ENCODE results near the gene OR4K2. TPM values are rescaled to one million over a fixed set of nuclear protein-coding genes. Genes with fewer than 3 reads are reported as not detected.
"Not testable (repeated sequence)": the region's sequence is repeated elsewhere in the genome, so short reads cannot be mapped to it uniquely, and the experiment has no call there.

Gene OR4K2, protein sequence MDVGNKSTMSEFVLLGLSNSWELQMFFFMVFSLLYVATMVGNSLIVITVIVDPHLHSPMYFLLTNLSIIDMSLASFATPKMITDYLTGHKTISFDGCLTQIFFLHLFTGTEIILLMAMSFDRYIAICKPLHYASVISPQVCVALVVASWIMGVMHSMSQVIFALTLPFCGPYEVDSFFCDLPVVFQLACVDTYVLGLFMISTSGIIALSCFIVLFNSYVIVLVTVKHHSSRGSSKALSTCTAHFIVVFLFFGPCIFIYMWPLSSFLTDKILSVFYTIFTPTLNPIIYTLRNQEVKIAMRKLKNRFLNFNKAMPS
- not detected for total RNA-seq (2021; fragmentation: NEBNext Ultra II Directional; extraction: Animal tissue kit (Norgen Biotek cat#: 25700))
- long read RNA-seq = 0 reads

- TF ChIP-seq, protein P1, sequence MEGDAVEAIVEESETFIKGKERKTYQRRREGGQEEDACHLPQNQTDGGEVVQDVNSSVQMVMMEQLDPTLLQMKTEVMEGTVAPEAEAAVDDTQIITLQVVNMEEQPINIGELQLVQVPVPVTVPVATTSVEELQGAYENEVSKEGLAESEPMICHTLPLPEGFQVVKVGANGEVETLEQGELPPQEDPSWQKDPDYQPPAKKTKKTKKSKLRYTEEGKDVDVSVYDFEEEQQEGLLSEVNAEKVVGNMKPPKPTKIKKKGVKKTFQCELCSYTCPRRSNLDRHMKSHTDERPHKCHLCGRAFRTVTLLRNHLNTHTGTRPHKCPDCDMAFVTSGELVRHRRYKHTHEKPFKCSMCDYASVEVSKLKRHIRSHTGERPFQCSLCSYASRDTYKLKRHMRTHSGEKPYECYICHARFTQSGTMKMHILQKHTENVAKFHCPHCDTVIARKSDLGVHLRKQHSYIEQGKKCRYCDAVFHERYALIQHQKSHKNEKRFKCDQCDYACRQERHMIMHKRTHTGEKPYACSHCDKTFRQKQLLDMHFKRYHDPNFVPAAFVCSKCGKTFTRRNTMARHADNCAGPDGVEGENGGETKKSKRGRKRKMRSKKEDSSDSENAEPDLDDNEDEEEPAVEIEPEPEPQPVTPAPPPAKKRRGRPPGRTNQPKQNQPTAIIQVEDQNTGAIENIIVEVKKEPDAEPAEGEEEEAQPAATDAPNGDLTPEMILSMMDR (IDR thresholded peaks at IDR 0.05) = no peak
- no peaks in the 10 kb centered on the region for H3K4me1 Mint-ChIP-seq (ENCODE audit: low read depth)
- DNase-seq = no peak
- no peak within 1 kb of the TSS for H3K4me3 Mint-ChIP-seq
- H3K36me3 Mint-ChIP-seq (ENCODE audit: low read depth) = no peaks in the 10 kb centered on the region
- peaks cover 8% of the 10 kb centered on the region for H3K9me3 Mint-ChIP-seq
- H3K27me3 Mint-ChIP-seq (ENCODE audit: insufficient read depth) = no peaks in the 10 kb centered on the region
- H3K27ac Mint-ChIP-seq = no peak within 1 kb of the TSS
Observed at GRCh38 chr14:19874842-19875241, at the start of gene OR4K2. OR4K2 (plus strand) TSS chr14:19875142; CDS start chr14:19876268, 1,126 bp downstream.

GRCh38 chr14:19827626-19828244 is 47.2 kb upstream of the OR4K2 start:
- not testable (repeated sequence) for H3K36me3 Mint-ChIP-seq (ENCODE audit: low read depth); H3K27me3 Mint-ChIP-seq (ENCODE audit: insufficient read depth); H3K27ac Mint-ChIP-seq; H3K4me1 Mint-ChIP-seq (ENCODE audit: low read depth); H3K4me3 Mint-ChIP-seq; DNase-seq
- H3K9me3 Mint-ChIP-seq = peaks cover 15% of the 10 kb centered on the region

- peaks cover 21% of the 10 kb centered on the region for H3K9me3 Mint-ChIP-seq
- H3K27me3 Mint-ChIP-seq (ENCODE audit: insufficient read depth) = no peaks in the 10 kb centered on the region
- no peak overlapping the region for H3K27ac Mint-ChIP-seq
- H3K4me1 Mint-ChIP-seq (ENCODE audit: low read depth) = no peaks in the 10 kb centered on the region
- DNase-seq = no peak
- TF ChIP-seq, protein P1 (IDR thresholded peaks at IDR 0.05) = no peak
- H3K36me3 Mint-ChIP-seq (ENCODE audit: low read depth) = no peaks in the 10 kb centered on the region; the same call in 1 of the 2 replicates
- H3K4me3 Mint-ChIP-seq = no peak overlapping the region
Observed at GRCh38 chr14:19828314-19828713, 46.6 kb upstream of the OR4K2 start.

DNA sequence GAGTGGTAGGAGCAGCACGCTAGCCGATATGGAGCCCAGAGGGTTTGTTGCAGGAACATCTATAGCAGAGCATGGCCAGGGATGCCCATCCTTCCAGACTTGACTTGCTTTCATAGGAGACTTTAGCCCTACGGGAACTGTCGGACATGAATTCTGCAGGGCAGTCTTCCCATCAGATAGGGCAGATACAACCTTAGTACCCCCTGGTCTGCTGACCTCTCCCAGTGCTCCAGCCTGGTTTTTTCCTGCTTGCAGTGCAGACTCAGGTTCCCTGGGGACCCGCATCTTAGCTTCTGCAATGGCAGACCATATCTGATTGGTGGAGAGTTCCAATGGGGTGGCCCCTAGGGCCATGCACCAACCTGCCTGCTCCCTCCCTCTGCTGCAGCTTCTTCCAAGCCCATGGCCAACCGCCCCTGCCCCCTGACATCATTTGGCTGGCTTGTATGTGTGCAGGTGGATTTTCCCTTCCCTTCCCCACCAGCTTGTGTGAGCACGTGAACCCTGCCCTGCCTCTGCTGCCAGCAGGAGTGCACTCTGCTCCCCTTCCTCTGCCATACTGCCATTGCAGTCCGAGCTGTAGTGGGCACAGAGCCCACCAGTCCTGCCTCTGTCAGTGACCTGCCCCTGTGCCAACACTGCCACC is 40.6 kb upstream of the OR4K2 start:
- H3K4me1 Mint-ChIP-seq (ENCODE audit: low read depth); DNase-seq; H3K27me3 Mint-ChIP-seq (ENCODE audit: insufficient read depth); H3K36me3 Mint-ChIP-seq (ENCODE audit: low read depth); H3K27ac Mint-ChIP-seq; H3K4me3 Mint-ChIP-seq: not testable (repeated sequence)
- H3K9me3 Mint-ChIP-seq = peaks cover 27% of the 10 kb centered on the region

- no peak for DNase-seq
- no peaks in the 10 kb centered on the region for H3K27me3 Mint-ChIP-seq (ENCODE audit: insufficient read depth)
- peaks cover 9% of the 10 kb centered on the region for H3K9me3 Mint-ChIP-seq
- no peak overlapping the region for H3K27ac Mint-ChIP-seq
- no peaks in the 10 kb centered on the region for H3K36me3 Mint-ChIP-seq (ENCODE audit: low read depth)
- no peaks in the 10 kb centered on the region for H3K4me1 Mint-ChIP-seq (ENCODE audit: low read depth)
- no peak overlapping the region for H3K4me3 Mint-ChIP-seq
- TF ChIP-seq, protein P1 (IDR thresholded peaks at IDR 0.05) = no peak
Observed at GRCh38 chr14:19838433-19838832, 36.5 kb upstream of the OR4K2 start.

GRCh38 chr14:19851365-19851764 is 23.6 kb upstream of the OR4K2 start:
- Mint-ChIP-seq H3K27me3 (ENCODE audit: insufficient read depth) (no peaks in the 10 kb centered on the region; the same call in 1 of the 2 replicates), H3K4me3 (no peak overlapping the region), H3K4me1 (ENCODE audit: low read depth) (no peaks in the 10 kb centered on the region), H3K36me3 (ENCODE audit: low read depth) (no peaks in the 10 kb centered on the region), H3K27ac (no peak overlapping the region), H3K9me3 (peaks cover 42% of the 10 kb centered on the region)
- TF ChIP-seq, protein P1 (IDR thresholded peaks at IDR 0.05) = no peak
- no peak for DNase-seq

DNA sequence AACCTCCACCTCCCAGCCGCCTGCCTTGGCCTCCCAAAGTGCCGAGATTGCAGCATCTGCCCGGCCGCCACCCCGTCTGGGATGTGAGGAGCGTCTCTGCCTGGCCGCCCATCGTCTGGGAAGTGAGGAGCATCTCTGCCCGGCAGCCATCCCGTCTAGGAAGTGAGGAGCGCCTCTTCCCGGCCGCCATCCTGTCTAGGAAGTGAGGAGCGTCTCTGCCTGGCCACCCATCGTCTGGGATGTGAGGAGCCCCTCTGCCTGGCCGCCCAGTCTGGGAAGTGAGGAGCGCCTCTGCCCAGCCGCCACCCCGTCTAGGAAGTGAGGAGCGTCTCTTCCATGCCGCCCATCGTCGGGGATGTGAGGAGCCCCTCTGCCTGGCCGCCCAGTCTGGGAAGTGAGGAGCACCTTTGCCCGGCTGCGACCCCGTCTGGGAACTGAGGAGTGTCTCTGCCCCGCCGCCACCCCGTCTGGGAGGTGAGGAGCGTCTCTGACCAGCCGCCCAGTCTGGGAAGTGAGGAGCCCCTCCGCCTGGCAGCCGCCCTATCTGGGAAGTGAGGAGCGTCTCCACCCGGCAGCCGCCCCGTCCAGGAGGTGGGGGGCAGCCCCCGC is 8.8 kb upstream of the OR4K2 start:
- not testable (repeated sequence) for H3K4me3 Mint-ChIP-seq; H3K4me1 Mint-ChIP-seq (ENCODE audit: low read depth); H3K36me3 Mint-ChIP-seq (ENCODE audit: low read depth); H3K27ac Mint-ChIP-seq; DNase-seq; H3K27me3 Mint-ChIP-seq (ENCODE audit: insufficient read depth)
- H3K9me3 Mint-ChIP-seq = peaks cover 21% of the 10 kb centered on the region

Data from HFFc6 (cell line).